HFFc6 (cell line): ENCODE measurements around the gene LYZL1. TPM values are rescaled to one million over a fixed set of nuclear protein-coding genes. Genes with fewer than 3 reads are reported as not detected.
A peak's percentile ranks its signal among the peaks of the same experiment; 100 is the strongest.

ENCODE experiments used
- DNase-seq: peaks from one replicate; pipeline ENCODE4 v3.0.0-alpha.2; 2018
- H3K27ac Mint-ChIP-seq: 2 replicates; pipeline ENCODE4 v1.8.0; 2020; ENCODE audit warnings: mild to moderate bottlenecking, mixed read lengths
- H3K27me3 Mint-ChIP-seq: 2 replicates; pipeline ENCODE4 v1.8.0; 2021; ENCODE audit warnings: mild to moderate bottlenecking, moderate library complexity, mixed read lengths; ENCODE audit not compliant: insufficient read depth
- H3K36me3 Mint-ChIP-seq: 2 replicates; pipeline ENCODE4 v1.8.0; 2021; ENCODE audit warnings: low read depth, mixed read lengths
- H3K4me1 Mint-ChIP-seq: 2 replicates; pipeline ENCODE4 v1.8.0; 2020; ENCODE audit warnings: low read depth, mixed read lengths
- H3K4me3 Mint-ChIP-seq: 2 replicates; pipeline ENCODE4 v1.8.0; 2020; ENCODE audit warnings: mild to moderate bottlenecking, moderate library complexity, mixed read lengths
- H3K9me3 Mint-ChIP-seq: 2 replicates; pipeline ENCODE4 v1.8.0; 2020; ENCODE audit warnings: mild to moderate bottlenecking, mixed read lengths
- CTCF ChIP-seq: fragments of 200-600 bp; sonication (generic); IDR thresholded peaks from 2 replicates; pipeline ENCODE4 v1.5.0; 2021; ENCODE audit warnings: antibody characterized with exemption, mild to moderate bottlenecking
- total RNA-seq, 6 experiments: library from RNA; stranded (reverse); fragmentation: NEBNext Ultra II Directional; extraction: Animal tissue kit (Norgen Biotek cat#: 25700); gene quantifications; 2 replicates in 1 of 6; 3 replicates in 5 of 6; pipeline ENCODE4 v1.2.3, GENCODE V29; 2021

Gene LYZL1
- total RNA-seq, 6 experiments from 2014 or later: not detected

DNA sequence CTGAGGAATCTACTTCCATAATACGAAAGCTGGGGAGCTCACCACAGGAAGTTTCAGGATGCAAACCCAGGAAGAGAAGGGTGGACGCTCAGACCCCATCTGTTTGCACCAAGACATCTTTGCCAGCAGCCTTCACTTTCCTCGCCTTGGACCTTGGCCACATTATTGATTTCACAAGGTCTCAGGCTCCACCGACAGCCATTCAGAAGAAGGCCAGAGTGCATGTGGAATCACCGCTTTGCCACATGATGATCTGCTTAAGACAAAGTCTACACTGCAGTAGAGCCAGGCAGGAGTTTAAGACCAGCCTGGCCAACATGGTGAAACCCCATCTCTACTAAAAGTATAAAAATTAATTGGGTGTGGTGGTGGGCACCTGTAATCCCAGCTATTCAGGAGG, 60.0 kb downstream of the LYZL1 start:
- Mint-ChIP-seq H3K27me3 (peaks cover 24% of the 10 kb centered on the region), H3K9me3 (no peaks in the 10 kb centered on the region), H3K4me1 (peaks cover 17% of the 10 kb centered on the region), H3K27ac (no peak overlapping the region), H3K4me3 (no peak overlapping the region), H3K36me3 (no peaks in the 10 kb centered on the region)
- no peak for TF ChIP-seq CTCF
- no peak for DNase-seq

DNA sequence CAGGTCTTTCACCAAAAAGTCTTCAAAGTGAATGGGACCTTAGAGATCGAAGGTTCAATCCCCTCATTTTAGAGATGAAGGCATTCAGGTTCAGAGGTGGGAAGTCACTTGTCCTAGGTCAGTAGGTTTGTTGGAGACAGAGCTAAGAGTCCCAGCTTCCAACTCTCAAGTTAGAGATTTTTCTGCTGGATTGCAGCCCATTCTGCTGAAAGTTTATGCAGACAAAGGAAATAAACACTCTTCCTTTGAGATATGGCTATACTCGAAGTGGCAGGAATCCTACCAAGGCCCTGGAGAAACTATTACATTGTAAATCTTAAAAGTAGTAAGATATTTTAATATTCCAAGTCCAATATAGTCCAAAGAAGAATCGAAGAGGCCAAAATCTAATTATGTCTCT, 64.4 kb downstream of the LYZL1 start:
- TF ChIP-seq CTCF: no peak
- Mint-ChIP-seq H3K36me3 (no peaks in the 10 kb centered on the region), H3K4me3 (no peak overlapping the region), H3K9me3 (no peaks in the 10 kb centered on the region), H3K27me3 (peaks cover 13% of the 10 kb centered on the region), H3K27ac (no peak overlapping the region), H3K4me1 (no peaks in the 10 kb centered on the region; the same call in 1 of the 2 replicates)
- no peak for DNase-seq

DNA sequence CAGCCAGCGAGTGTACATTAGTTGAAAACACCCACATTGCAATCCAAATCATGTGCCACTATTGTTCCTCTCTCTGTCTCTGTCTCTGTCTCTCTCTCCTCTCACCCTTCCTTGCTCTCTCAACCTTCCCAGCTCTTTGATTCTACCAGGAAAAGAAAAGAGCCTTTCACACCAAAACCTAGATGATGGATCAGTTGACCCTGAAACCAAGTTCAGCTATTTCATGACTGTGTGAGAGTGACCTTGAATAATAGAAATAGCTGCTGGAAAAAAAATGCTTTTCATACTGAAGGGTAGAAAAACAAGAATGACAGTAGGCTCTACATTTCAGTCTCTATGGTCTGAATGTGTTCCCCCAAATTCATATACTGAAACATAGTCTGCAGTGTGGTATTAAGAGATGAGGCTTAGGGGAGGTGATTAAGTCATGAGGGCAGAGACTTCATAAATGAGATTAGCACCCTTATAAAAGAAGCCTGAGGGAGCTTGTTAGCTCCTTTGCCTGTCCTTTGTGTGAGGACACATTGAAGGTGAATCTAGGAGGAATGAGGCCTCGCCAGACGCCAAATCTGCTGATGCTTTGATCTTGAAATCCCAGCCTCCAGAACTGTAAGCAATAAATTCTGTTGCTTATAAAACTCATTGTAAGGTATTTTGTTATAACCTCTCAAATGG, 65.2 kb downstream of the LYZL1 start:
- H3K27me3 Mint-ChIP-seq: peaks cover 8% of the 10 kb centered on the region
- H3K4me3 Mint-ChIP-seq: no peak overlapping the region
- no peaks in the 10 kb centered on the region; the same call in 1 of the 2 replicates for H3K4me1 Mint-ChIP-seq
- H3K36me3 Mint-ChIP-seq: no peaks in the 10 kb centered on the region
- H3K27ac Mint-ChIP-seq: no peak overlapping the region
- TF ChIP-seq CTCF: no peak
- H3K9me3 Mint-ChIP-seq: no peaks in the 10 kb centered on the region
- DNase-seq: no peak

DNA sequence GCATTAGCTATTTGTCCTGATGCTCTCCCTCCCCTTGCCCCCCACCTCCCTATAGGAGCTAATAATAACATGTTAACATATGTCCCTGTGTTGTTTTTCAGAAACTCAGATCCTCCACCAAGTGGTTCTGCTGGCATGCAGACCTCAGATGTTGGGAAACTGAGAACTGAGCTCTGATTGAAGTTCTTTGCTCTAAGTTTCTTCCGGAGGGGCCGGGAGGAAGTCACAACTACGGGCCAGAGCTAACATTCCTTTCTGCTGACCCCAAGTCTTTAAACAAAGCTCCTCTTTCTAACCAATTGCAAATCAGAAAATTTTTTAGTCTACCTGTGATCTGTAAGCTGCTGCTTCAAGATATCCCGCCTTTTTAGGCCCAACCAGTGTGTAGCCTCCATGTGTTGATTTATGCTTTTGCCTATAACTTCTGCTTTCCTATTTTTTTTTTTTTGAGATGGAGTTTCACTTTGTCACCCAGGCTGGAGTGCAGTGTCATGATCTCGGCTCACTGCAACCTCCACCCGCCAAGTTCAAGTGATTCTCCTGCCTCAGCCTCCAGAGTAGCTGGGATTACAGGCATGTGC, 66.6 kb downstream of the LYZL1 start:
- H3K27me3 Mint-ChIP-seq: peaks cover 3% of the 10 kb centered on the region
- H3K27ac Mint-ChIP-seq: no peak overlapping the region
- H3K4me3 Mint-ChIP-seq: no peak overlapping the region
- H3K9me3 Mint-ChIP-seq: no peaks in the 10 kb centered on the region
- no peak for DNase-seq
- H3K36me3 Mint-ChIP-seq: no peaks in the 10 kb centered on the region
- H3K4me1 Mint-ChIP-seq: no peaks in the 10 kb centered on the region; the same call in 1 of the 2 replicates
- no peak for TF ChIP-seq CTCF

DNA sequence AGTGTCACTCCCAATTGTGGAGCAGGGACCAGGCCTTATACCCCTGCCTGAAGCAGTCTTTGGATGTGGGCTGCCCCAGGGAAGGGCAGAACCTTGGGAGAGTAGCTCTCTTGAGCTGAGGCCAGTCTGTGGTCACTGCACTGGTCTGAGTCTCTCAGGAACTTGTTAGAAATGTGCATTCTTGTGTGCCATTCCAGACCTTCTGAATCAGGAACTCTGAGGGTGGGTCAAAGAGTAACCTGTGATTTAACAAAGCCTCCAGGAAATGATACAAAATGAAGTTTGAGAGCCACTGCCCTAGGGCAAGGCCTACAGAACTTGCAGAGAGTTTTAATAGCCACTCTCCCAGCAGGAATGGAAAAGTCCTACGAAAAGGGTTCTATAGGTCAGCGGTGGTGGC, 68.1 kb downstream of the LYZL1 start:
- Mint-ChIP-seq H3K27me3 (peaks cover 3% of the 10 kb centered on the region), H3K36me3 (no peaks in the 10 kb centered on the region), H3K4me3 (no peak overlapping the region), H3K27ac (no peak overlapping the region), H3K9me3 (no peaks in the 10 kb centered on the region), H3K4me1 (no peaks in the 10 kb centered on the region; the same call in 1 of the 2 replicates)
- no peak for TF ChIP-seq CTCF
- peak; percentile 22 for DNase-seq
